MV-4-11 (cell line): Measurements from ENCODE around the gene ARRB2.
"Not testable (repeated sequence)": the region's sequence is repeated elsewhere in the genome, so short reads cannot be mapped to it uniquely, and the experiment has no call there.

Experiments
- DNase-seq: peaks from one replicate; lab custom pipeline; 2025; lab: John Stamatoyannopoulos, UW

ARRB2 gene

DNA sequence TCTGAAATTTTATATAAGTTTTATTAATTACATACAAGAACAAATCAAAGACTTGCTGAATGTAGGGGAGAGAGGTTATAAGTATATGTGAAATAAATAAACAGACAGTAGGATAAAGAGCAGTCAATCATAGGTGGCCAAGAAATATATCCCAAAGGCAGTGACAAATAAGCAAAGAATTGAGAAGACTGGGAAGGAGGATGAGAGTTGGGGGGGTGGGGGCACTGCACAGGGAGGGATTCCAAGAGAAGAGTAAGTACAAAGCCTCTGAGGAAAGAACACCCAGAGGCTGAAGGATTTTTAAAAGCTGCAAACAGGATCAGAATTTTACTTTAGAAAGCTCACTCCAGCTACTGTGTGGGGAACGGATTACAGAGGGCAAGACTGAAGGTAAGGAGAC lies 9.3 kb upstream of the ARRB2 start:
- DNase-seq, result no peak

- DNase-seq, result no peak
These were observed 7.1 kb upstream of the ARRB2 start for GRCh38 chr17:4703330-4703691.

DNA sequence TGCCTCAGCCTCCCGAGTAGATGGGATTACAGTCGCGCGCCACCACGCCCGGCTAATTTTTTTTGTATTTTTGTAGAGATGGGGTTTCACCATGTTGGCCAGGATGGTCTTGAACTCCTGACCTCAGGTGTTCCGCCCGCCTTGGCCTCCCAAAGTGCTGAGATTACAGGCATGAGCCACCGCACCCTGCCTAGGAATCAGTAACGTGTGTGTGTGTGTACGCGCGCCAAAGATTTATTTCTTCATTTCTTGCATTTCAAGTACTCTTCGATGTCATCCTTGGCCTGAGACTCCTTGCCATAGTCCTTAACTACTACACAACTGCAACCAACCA lies 5.9 kb upstream of the ARRB2 start:
- DNase-seq, result not testable (repeated sequence)

- DNase-seq, result no peak
These were observed 5.4 kb upstream of the ARRB2 start for GRCh38 chr17:4704991-4705390.

DNA sequence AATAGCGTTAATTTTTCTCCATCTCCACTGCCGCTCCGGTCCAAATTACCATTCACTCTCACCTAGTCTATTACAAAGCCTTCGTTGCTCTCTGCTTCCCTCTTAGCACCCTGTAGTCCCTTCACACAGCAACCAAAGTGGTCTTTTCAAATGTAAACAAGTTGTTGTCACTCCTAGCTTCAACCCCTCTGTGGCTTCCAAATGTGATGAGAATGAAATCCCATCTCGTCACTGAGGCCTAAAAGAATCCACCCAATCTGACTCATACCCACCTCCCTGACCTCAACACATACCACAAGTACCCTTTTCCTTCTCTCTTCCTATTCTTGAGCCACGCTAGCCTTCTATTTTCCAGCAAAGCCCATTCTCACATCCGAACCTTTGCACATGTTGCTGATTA lies 4.3 kb upstream of the ARRB2 start:
- peak; percentile 23 for DNase-seq

DNA sequence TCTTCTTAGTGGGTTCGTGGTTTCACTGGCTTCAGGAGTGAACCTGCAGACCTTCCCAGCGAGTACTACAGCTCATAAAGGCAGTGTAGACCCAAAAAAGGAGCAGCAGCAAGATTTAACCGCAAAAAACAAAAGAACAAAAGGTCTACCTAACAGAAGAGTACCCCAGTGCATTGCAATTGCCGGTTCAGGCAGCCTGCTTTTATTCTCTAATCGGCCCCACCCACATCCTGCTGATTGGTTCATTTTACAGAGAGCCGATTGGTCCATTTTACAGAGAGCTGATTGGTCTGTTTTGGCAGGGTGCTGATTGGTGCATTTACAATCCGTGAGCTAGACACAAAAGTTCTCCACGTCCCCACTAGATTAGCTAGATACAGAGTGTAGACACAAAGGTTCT lies 2.0 kb upstream of the ARRB2 start:
- DNase-seq, result peak; percentile 37

DNA sequence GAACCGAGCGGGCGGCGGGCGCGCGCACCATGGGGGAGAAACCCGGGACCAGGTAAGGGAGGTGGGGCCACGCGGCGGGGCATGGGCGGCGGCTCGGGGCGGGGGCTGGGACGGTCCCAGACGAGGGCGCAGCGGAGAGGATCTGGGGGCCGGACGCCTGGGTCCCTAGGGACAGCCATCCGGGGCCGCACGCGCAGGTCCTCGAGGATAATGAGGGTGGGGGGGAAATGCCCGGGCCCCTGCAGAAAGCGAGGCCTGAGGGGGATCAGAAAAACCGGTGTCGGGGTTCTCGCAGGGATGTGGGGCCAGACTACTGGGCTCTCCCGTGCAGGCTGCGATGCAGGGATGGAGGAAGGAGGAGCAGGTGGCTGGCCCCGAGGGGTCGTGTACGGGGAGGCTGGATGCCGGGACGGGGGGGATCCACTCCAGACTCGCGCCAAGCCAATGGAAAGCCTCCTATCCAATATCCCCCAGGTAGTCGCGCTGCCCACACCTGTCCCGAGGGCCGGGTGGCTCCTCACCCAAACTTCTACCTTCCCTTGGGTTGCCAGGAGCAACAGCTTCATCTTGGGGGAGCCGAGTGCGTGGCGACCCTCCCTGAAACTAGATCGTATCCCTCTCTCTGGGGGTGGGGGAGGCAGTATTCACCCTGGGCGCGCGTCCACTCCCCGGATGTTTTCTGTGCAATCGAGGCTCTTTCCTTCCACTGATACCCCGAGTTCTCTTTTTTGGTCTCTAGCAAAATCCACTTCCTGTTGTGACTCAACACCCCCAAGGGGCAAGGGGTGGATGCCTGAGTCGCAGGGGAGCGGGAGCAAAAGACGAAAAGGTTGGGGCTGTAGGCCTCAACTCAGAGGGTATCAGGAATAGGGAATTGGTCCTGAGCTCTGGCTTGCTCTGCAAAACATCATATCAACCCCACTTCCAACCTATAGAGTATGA lies 532 bp downstream of the ARRB2 start:
- no peak for DNase-seq

- DNase-seq, result peak; percentile 94
These were observed 1.3 kb downstream of the ARRB2 start for GRCh38 chr17:4711661-4712181.

GRCh38 chr17:4712526-4712925 lies 2.1 kb downstream of the ARRB2 start:
- no peak for DNase-seq

GRCh38 chr17:4714340-4715062 lies 4.1 kb downstream of the ARRB2 start:
- DNase-seq, result not testable (repeated sequence)

DNA sequence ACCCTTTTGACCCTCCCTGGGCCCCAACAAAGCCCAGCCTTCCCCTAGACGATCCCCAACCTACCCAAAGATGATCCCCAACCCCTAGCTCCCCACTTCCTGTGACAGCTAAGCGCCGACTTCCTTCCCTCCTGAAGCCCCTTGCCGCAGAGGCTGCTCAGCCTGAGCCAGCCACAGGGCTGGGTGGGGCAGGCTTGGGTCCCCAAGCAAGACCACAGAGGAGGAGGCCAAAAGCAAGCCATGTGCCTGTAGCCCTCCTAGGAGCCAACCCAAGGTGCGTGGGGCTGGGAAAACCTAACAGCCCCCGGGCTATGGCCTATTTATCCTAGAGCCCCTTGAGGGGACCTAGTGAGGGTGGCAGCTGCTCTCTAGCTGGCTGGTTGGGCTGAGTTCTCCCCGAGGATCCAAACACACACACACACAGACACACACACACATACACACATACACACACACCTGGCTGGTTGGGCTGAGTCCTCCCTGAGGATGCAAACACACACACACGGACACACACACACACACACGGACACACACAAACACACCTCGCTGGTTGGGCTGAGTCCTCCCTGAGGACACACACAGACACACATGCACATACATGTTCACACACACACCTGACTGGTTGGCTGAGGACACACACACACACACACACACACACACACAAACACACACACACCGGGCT lies 4.8 kb downstream of the ARRB2 start:
- DNase-seq, result peak; percentile 34

DNA sequence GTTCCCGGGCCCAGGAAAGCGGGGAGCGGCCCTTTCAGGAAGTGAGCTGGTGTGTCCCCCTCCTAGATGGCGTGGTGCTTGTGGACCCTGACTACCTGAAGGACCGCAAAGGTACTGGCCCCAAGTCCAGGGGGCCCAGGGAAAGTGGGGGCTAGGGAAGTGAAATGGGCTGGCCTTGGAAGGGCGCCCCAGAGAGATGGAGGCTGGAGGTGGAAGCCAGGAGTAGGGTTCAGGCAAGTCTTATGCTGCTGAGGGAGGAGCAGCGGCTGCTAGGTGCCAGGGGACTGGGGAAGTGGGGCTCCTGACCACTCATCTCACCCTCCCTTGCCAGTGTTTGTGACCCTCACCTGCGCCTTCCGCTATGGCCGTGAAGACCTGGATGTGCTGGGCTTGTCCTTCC lies 5.6 kb downstream of the ARRB2 start:
- no peak for DNase-seq

GRCh38 chr17:4717791-4718190 lies 7.4 kb downstream of the ARRB2 start:
- DNase-seq, result no peak

DNA sequence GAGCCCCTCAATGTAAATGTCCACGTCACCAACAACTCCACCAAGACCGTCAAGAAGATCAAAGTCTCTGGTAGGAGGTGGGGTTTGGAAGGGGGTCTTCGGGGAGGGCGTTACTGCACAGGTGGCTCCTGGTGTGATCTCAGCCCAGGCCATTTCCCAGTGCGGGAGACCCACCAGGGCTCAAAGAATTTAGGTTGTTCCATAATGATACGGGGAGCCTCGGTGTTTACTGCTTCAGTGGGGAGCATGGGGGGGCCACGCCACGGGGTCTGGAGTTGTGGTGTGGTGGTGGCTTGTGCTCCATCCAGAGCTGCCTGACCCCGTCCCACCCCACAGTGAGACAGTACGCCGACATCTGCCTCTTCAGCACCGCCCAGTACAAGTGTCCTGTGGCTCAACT lies 7.8 kb downstream of the ARRB2 start:
- DNase-seq, result no peak

GRCh38 chr17:4719146-4719545 lies 8.7 kb downstream of the ARRB2 start:
- DNase-seq, result no peak

GRCh38 chr17:4719684-4720221 lies 9.3 kb downstream of the ARRB2 start:
- no peak for DNase-seq

GRCh38 chr17:4720787-4721186 lies 10.4 kb downstream of the ARRB2 start:
- DNase-seq, result no peak

GRCh38 chr17:4721203-4722135 lies 11.0 kb downstream of the ARRB2 start:
- no peak for DNase-seq

GRCh38 chr17:4722678-4723240 lies 12.3 kb downstream of the ARRB2 start:
- DNase-seq, result peak; percentile 30

DNA sequence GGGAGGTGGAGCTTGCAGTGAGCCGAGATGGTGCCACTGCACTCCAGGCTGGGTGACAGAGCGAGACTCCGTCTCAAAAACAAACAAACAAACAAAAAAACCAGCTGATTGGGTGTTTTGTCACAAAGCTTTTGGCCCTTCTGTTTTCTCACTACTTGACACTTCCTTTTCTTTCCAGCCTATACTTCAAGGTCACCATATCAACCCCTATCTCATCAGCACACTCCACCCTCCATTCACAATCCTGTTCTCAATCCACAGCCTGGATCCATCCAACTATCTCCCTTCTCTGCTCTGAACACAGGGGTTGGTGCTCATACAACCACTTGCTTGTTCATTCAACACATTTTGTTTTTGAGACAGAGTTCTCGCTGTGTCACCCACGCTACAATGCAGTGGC lies 14.2 kb downstream of the ARRB2 start:
- no peak for DNase-seq
